ENCODE data around the gene TCF7. TPM values are rescaled to one million over a fixed set of nuclear protein-coding genes. Genes with fewer than 3 reads are reported as not detected.

The TCF7 gene
- total and polyA plus RNA-seq, 4 donors, result 1.3 to 2.7 (median 2.2) TPM

GRCh38 chr5:134099939-134100282, 14.6 kb upstream of the TCF7 start:
- no peak overlapping the region for H3K9ac ChIP-seq (ENCODE audit: low read depth in 1 of 2, low read length in 2 of 2)
- no peak overlapping the region for H3K4me3 ChIP-seq (ENCODE audit: low read depth in 1 of 3, low read length in 3 of 3)
- no peak for TF ChIP-seq HNF4A (conservative IDR thresholded peaks at IDR 0.05)
- no peak for TF ChIP-seq RAD21 (IDR thresholded peaks at IDR 0.05)
- TF ChIP-seq ZBTB33 (IDR thresholded peaks at IDR 0.05), result no peak
- no peak for TF ChIP-seq MAX (IDR thresholded peaks at IDR 0.05)
- no peak for TF ChIP-seq FOXA1 (IDR thresholded peaks at IDR 0.05)
- no peak for TF ChIP-seq FOXA2 (IDR thresholded peaks at IDR 0.05)
- TF ChIP-seq GABPA (IDR thresholded peaks at IDR 0.05 in 1 of 2, conservative IDR thresholded peaks at IDR 0.05 in 1 of 2), result no peak
- no peak for TF ChIP-seq YY1 (IDR thresholded peaks at IDR 0.05)
- TF ChIP-seq CTCF (IDR thresholded peaks at IDR 0.05; ENCODE audit: low read depth, low read length, missing input control), result no peak
- no peak for TF ChIP-seq TAF1 (conservative IDR thresholded peaks at IDR 0.05)
- no peak for TF ChIP-seq SP1 (IDR thresholded peaks at IDR 0.05)
- TF ChIP-seq NR2F2 (IDR thresholded peaks at IDR 0.05), result no peak
- no peak for TF ChIP-seq ATF3 (IDR thresholded peaks at IDR 0.05)
- TF ChIP-seq JUND (IDR thresholded peaks at IDR 0.05), result no peak
- TF ChIP-seq EGR1 (IDR thresholded peaks at IDR 0.05; ENCODE audit: low read depth in 2 of 2), result no peak
- no peak for TF ChIP-seq REST (IDR thresholded peaks at IDR 0.05)
- TF ChIP-seq RXRA (IDR thresholded peaks at IDR 0.05), result no peak
- no peak for TF ChIP-seq HNF4G (IDR thresholded peaks at IDR 0.05)

More at GRCh38 chr5:134099939-134100282, 14.6 kb upstream of the TCF7 start:
- no peaks in the 10 kb centered on the region for H3K9me3 ChIP-seq (ENCODE audit: control insufficient read depth in 4 of 4, low read length in 3 of 4)
- H3K4me1 ChIP-seq (ENCODE audit: control insufficient read depth in 4 of 4, insufficient read depth in 4 of 4, low read length in 3 of 4), result peaks cover 10 to 19% (median 13%) of the 10 kb centered on the region in 4 donors
- no peaks in the 10 kb centered on the region for H3K27me3 ChIP-seq (ENCODE audit: control insufficient read depth in 4 of 4, insufficient read depth in 4 of 4, low read length in 3 of 4)
- WGBS, result 90% methylated on average over 2 of the region's 2 CpGs
- no peak overlapping the region for H3K27ac ChIP-seq (ENCODE audit: low read depth in 1 of 2, low read length in 2 of 2)
- no peaks in the 10 kb centered on the region for H3K36me3 ChIP-seq (ENCODE audit: control insufficient read depth in 4 of 4, insufficient read depth in 3 of 4, low read depth in 1 of 4, low read length in 3 of 4)
- no peak for DNase-seq (ENCODE audit: low spot score)

Measured in liver (tissue), 9 donors.